ENCODE data around the gene BCAP31. TPM values are rescaled to one million over a fixed set of nuclear protein-coding genes. Genes with fewer than 3 reads are reported as not detected.
"Not testable (repeated sequence)": the region's sequence is repeated elsewhere in the genome, so short reads cannot be mapped to it uniquely, and the experiment has no call there.

The BCAP31 gene
- total and polyA plus RNA-seq, 4 donors: 106 to 173 (median 144) TPM

GRCh38 chrX:153685156-153685536 lies 39.0 kb downstream of the BCAP31 start:
- H3K27ac ChIP-seq (ENCODE audit: low read depth, low read length): no peak overlapping the region
- WGBS (ENCODE audit: insufficient coverage): 48% methylated on average over 20 of the region's 21 CpGs
- H3K36me3 ChIP-seq (ENCODE audit: control insufficient read depth, insufficient read depth, low read length): peaks cover 7% of the 10 kb centered on the region
- H3K4me1 ChIP-seq (ENCODE audit: control insufficient read depth, insufficient read depth, low read length): peaks cover 36% of the 10 kb centered on the region
- H3K27me3 ChIP-seq (ENCODE audit: control insufficient read depth, insufficient read depth, low read length): no peaks in the 10 kb centered on the region
- no peak for DNase-seq (ENCODE audit: low read depth in 4 of 6, low spot score in 6 of 6)
- H3K9me3 ChIP-seq (ENCODE audit: control insufficient read depth, insufficient read depth, low read length): no peaks in the 10 kb centered on the region
- H3K4me3 ChIP-seq (ENCODE audit: low read depth, low read length): no peak overlapping the region

GRCh38 chrX:153684467-153685155 lies 39.6 kb downstream of the BCAP31 start:
- no peak overlapping the region for H3K27ac ChIP-seq (ENCODE audit: low read depth, low read length)
- H3K4me1 ChIP-seq (ENCODE audit: control insufficient read depth, insufficient read depth, low read length): peaks cover 31% of the 10 kb centered on the region
- H3K4me3 ChIP-seq (ENCODE audit: low read depth, low read length): no peak overlapping the region
- peak in 2 of 6 donors; percentile 40 to 77 for DNase-seq (ENCODE audit: low read depth in 4 of 6, low spot score in 6 of 6)
- WGBS (ENCODE audit: insufficient coverage): 29% methylated on average over 15 of the region's 21 CpGs
- H3K27me3 ChIP-seq (ENCODE audit: control insufficient read depth, insufficient read depth, low read length): no peaks in the 10 kb centered on the region
- H3K9me3 ChIP-seq (ENCODE audit: control insufficient read depth, insufficient read depth, low read length): no peaks in the 10 kb centered on the region
- peaks cover 1% of the 10 kb centered on the region for H3K36me3 ChIP-seq (ENCODE audit: control insufficient read depth, insufficient read depth, low read length)

GRCh38 chrX:153683486-153683885 lies 40.7 kb downstream of the BCAP31 start:
- WGBS (ENCODE audit: insufficient coverage): 91% methylated on average over 8 of the region's 8 CpGs
- not testable (repeated sequence) for H3K4me3 ChIP-seq (ENCODE audit: low read depth, low read length); DNase-seq (ENCODE audit: low read depth in 4 of 6, low spot score in 6 of 6); H3K36me3 ChIP-seq (ENCODE audit: control insufficient read depth, insufficient read depth, low read length); H3K27ac ChIP-seq (ENCODE audit: low read depth, low read length); H3K9me3 ChIP-seq (ENCODE audit: control insufficient read depth, insufficient read depth, low read length); H3K27me3 ChIP-seq (ENCODE audit: control insufficient read depth, insufficient read depth, low read length)
- peaks cover 28% of the 10 kb centered on the region for H3K4me1 ChIP-seq (ENCODE audit: control insufficient read depth, insufficient read depth, low read length)

GRCh38 chrX:153681175-153681574 lies 43.0 kb downstream of the BCAP31 start:
- H3K27ac ChIP-seq (ENCODE audit: low read depth, low read length): no peak overlapping the region
- WGBS (ENCODE audit: insufficient coverage): 62% methylated on average over 10 of the region's 12 CpGs

DNA sequence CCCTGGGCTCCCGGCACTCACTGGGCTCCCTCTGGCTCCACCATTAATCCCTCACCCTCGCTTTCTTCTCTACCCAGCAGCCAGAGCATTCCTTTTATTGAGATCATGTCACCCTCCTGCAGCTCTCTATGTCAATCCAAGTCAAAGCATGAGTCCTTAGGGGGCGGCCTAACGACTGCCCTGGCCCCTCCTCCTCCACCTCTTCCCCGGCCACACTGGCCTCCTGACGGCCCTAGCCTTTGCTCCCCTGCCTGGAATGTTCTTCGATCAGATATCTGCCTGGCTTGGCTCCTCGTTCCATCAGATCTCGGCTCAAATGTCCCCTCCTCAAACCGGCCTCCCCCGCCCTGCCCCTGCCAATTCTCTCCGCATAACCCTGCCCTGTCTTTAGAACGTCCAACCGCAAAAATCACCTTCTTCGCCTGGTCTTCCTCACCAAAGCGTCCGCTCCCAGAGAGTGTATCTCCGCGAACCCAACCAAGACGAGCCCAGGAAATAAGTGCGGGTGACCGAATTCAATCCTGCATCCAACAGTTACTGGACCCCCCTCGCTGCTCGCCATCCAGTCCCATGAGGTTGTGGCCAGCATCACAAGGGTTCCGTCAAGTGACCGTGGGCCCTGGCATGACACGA lies 49.9 kb downstream of the BCAP31 start:
- H3K27ac ChIP-seq (ENCODE audit: low read depth, low read length): no peak overlapping the region
- peaks cover 8% of the 10 kb centered on the region for H3K4me1 ChIP-seq (ENCODE audit: control insufficient read depth, insufficient read depth, low read length)
- peaks cover 11% of the 10 kb centered on the region for H3K27me3 ChIP-seq (ENCODE audit: control insufficient read depth, insufficient read depth, low read length)
- no peak for DNase-seq (ENCODE audit: low read depth in 4 of 6, low spot score in 6 of 6)
- peaks cover 1% of the 10 kb centered on the region for H3K9me3 ChIP-seq (ENCODE audit: control insufficient read depth, insufficient read depth, low read length)
- H3K4me3 ChIP-seq (ENCODE audit: low read depth, low read length): no peak overlapping the region
- peaks cover 22% of the 10 kb centered on the region for H3K36me3 ChIP-seq (ENCODE audit: control insufficient read depth, insufficient read depth, low read length)
- 68% methylated on average over 24 of the region's 27 CpGs for WGBS (ENCODE audit: insufficient coverage)

More at GRCh38 chrX:153681175-153681574, 43.0 kb downstream of the BCAP31 start:
- no peaks in the 10 kb centered on the region for H3K27me3 ChIP-seq (ENCODE audit: control insufficient read depth, insufficient read depth, low read length)
- H3K4me1 ChIP-seq (ENCODE audit: control insufficient read depth, insufficient read depth, low read length): peaks cover 15% of the 10 kb centered on the region
- no peaks in the 10 kb centered on the region for H3K9me3 ChIP-seq (ENCODE audit: control insufficient read depth, insufficient read depth, low read length)
- no peaks in the 10 kb centered on the region for H3K36me3 ChIP-seq (ENCODE audit: control insufficient read depth, insufficient read depth, low read length)
- DNase-seq (ENCODE audit: low read depth in 4 of 6, low spot score in 6 of 6): no peak
- H3K4me3 ChIP-seq (ENCODE audit: low read depth, low read length): no peak overlapping the region

DNA sequence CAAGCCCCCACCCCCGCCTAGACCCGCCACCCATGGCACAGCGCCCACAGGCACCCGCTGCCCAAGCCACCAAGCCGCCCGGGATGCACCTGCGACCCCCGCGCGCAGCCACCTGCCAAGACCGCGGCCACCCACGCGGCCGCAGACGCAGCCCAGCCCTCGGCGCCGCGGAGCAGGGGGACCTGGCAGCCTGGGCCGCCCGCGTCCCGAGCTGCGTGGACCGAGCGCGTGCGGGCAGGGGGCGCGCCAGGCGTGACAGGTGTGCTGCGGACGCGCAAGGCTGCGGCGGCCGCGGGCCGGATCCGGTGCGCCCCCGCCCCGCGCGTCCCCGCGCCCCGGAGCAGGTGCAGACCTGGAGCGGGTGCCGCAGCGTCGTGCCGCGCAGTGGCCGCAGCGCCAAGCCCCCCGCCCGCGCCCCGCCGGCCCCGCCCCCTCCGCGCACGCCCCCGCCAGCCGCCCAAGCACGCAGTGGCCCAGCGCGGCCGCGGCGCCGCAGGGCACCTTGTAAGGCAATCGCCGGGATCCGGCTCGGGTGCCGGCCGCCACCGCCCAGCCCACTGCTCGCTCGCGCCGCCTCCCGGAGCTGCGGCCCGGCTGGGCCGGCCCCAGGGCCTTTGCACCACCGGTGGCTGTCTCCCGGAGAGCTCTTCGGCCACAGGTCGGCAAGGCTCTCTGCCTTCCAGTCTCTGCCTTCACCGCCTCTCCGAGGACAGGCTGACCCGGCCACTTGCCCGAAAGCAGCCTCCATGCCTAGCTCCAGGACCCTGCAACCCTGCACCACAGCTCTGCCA lies 50.6 kb downstream of the BCAP31 start, which contains the start of gene PNCK:
TSS of gene PNCK (minus strand) at position 386 of the 791 bp plus-strand sequence. CDS start 737 bp downstream, outside the sequence.
- peak within 1 kb of the TSS; percentile 26 for H3K4me3 ChIP-seq (ENCODE audit: low read depth, low read length)
- peaks cover 1% of the 10 kb centered on the region for H3K9me3 ChIP-seq (ENCODE audit: control insufficient read depth, insufficient read depth, low read length)
- no peak within 1 kb of the TSS for H3K27ac ChIP-seq (ENCODE audit: low read depth, low read length)
- H3K27me3 ChIP-seq (ENCODE audit: control insufficient read depth, insufficient read depth, low read length): peaks cover 11% of the 10 kb centered on the region
- WGBS (ENCODE audit: insufficient coverage): 27% methylated on average over 98 of the region's 98 CpGs
- peaks cover 8% of the 10 kb centered on the region for H3K4me1 ChIP-seq (ENCODE audit: control insufficient read depth, insufficient read depth, low read length)
- H3K36me3 ChIP-seq (ENCODE audit: control insufficient read depth, insufficient read depth, low read length): peaks cover 22% of the 10 kb centered on the region
- peak in 1 of 6 donors; percentile 50 for DNase-seq (ENCODE audit: low read depth in 4 of 6, low spot score in 6 of 6)

- 44% methylated on average over 35 of the region's 53 CpGs for WGBS (ENCODE audit: insufficient coverage)
- DNase-seq (ENCODE audit: low read depth in 4 of 6, low spot score in 6 of 6): peak in 2 of 6 donors; percentile 14 to 51
- H3K4me3 ChIP-seq (ENCODE audit: low read depth, low read length): peak overlapping the region; percentile 26
- H3K36me3 ChIP-seq (ENCODE audit: control insufficient read depth, insufficient read depth, low read length): peaks cover 22% of the 10 kb centered on the region
- H3K9me3 ChIP-seq (ENCODE audit: control insufficient read depth, insufficient read depth, low read length): peaks cover 1% of the 10 kb centered on the region
- H3K4me1 ChIP-seq (ENCODE audit: control insufficient read depth, insufficient read depth, low read length): peaks cover 16% of the 10 kb centered on the region
- H3K27ac ChIP-seq (ENCODE audit: low read depth, low read length): no peak overlapping the region
- H3K27me3 ChIP-seq (ENCODE audit: control insufficient read depth, insufficient read depth, low read length): peaks cover 11% of the 10 kb centered on the region
Observed at GRCh38 chrX:153672531-153673427, 51.4 kb downstream of the BCAP31 start.

DNA sequence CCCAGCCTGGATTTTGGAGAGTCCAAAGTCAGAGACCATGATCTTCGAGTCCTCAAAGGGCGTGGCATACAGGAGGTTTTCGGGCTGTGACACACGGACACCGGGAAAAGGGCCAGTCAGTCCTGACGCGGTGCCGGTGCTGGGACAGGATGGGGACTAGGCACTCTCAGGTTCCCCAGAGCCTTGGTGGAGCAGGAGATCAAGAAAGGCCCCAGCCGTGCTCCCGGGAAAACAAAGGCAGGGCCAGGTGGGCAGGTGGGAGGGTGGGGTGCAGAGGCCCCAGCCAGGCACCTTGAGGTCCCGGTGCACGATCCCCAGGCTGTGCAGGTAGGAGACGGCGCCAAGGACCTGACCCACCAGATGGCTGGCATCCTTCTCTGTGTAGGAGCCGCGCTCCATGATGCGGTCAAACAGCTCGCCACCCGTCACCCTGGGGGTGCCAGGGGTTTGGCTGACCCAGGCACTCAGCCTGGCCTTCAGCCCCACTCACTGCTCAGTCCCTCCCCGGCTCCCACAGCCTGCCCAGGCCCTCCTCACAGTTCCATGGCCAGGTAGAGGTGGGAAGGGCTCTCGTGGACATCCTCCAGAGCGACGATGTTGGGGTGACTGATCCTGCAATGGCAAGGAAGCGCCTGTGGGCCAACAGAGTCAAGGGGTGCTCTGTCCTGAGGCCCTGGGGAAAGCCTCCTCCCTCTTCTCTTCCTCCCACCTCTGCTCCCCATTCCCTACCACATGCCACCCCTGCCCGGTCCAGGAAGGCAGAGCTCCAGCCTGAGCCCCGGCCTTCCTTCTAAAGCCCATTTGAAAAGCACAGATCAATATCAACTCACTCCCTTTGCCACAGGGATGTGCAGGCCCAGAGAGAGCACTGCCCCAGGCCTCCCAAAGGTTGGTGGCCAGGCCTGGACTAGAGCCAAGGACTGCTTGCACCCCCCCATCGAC lies 52.3 kb downstream of the BCAP31 start:
- DNase-seq (ENCODE audit: low read depth in 4 of 6, low spot score in 6 of 6): no peak
- WGBS (ENCODE audit: insufficient coverage): 87% methylated on average over 27 of the region's 27 CpGs
- no peak overlapping the region for H3K4me3 ChIP-seq (ENCODE audit: low read depth, low read length)
- peaks cover 22% of the 10 kb centered on the region for H3K4me1 ChIP-seq (ENCODE audit: control insufficient read depth, insufficient read depth, low read length)
- H3K27ac ChIP-seq (ENCODE audit: low read depth, low read length): no peak overlapping the region
- H3K9me3 ChIP-seq (ENCODE audit: control insufficient read depth, insufficient read depth, low read length): peaks cover 1% of the 10 kb centered on the region
- peaks cover 22% of the 10 kb centered on the region for H3K36me3 ChIP-seq (ENCODE audit: control insufficient read depth, insufficient read depth, low read length)
- peaks cover 11% of the 10 kb centered on the region for H3K27me3 ChIP-seq (ENCODE audit: control insufficient read depth, insufficient read depth, low read length)
